Left lung (tissue), 10 donors: ENCODE data around the gene SRRM3. TPM values are rescaled to one million over a fixed set of nuclear protein-coding genes. Genes with fewer than 3 reads are reported as not detected.

ENCODE experiments used
- ATAC-seq: fragments of 200-7000 bp; cut with Tn5 transposase; one replicate; pipeline ENCODE4 v1.9.1; 2020; ENCODE audit warnings: moderate library complexity
- DNase-seq, 4 donors: peaks; one replicate each; pipeline ENCODE4 v3.0.0-alpha.2; 2013 to 2020
- H3K27ac ChIP-seq, 2 donors: fragments of 200-600 bp; sonication (generic) in 1 of 2; one replicate each; pipeline versions ENCODE4 v1.5.0 to v1.8.0; 2020 to 2021
- H3K27me3 ChIP-seq, 2 donors: fragments of 200-600 bp; sonication (generic) in 1 of 2; one replicate each; pipeline versions ENCODE4 v1.5.0 to v1.8.0; 2020 to 2021
- H3K36me3 ChIP-seq, 2 donors: fragments of 200-600 bp; sonication (generic) in 1 of 2; one replicate each; pipeline versions ENCODE4 v1.5.0 to v1.8.0; 2020 to 2021
- H3K4me1 ChIP-seq, 2 donors: fragments of 200-600 bp; one replicate each; pipeline ENCODE4 v1.8.0; 2021
- H3K4me3 ChIP-seq, 2 donors: fragments of 200-600 bp; sonication (generic) in 1 of 2; one replicate each; pipeline versions ENCODE4 v1.5.0 to v1.8.0; 2020 to 2021; ENCODE audit warnings: mild to moderate bottlenecking in 1 of 2
- H3K9me3 ChIP-seq, 2 donors: fragments of 200-600 bp; sonication (generic) in 1 of 2; one replicate each; pipeline versions ENCODE4 v1.5.0 to v1.8.0; 2020 to 2021
- intact Hi-C, 2 donors: fragments of 100-400 bp; cut with DNase I; formaldehyde crosslinking; loops; one replicate each; pipeline versions ENCODE4 v1.11.2 to v1.14.2; 2022
- polyA plus RNA-seq, 6 donors: library from polyadenylated mRNA; unstranded; fragments of 120-200 nt; gene quantifications; one replicate each; pipeline ENCODE4 v1.2.1, GENCODE V29; 2013; ENCODE audit not compliant: insufficient read length in 6 of 6
- total RNA-seq, 2 donors: library from RNA; stranded (reverse); fragmentation: NEBNext Ultra II Directional; extraction: Animal tissue kit (Norgen Biotek cat#: 25700); gene quantifications; one replicate each; pipeline ENCODE4 v1.2.1, GENCODE V29; 2021
- TF ChIP-seq, protein P1 (sequence below), 2 donors: fragments of 200-600 bp; sonication (generic) in 1 of 2; IDR thresholded peaks; one replicate each; pipeline versions ENCODE4 v1.5.0 to v1.8.0; 2021; ENCODE audit warnings: antibody characterized with exemption in 2 of 2
- donor health status: DM: no; HTN: yes; CAD: no.
- donor health status: DM: no; HTN: no; CAD: no.

SRRM3 gene
- total and polyA plus RNA-seq, 8 donors: 0.27 to 2.0 (median 0.67) TPM

DNA sequence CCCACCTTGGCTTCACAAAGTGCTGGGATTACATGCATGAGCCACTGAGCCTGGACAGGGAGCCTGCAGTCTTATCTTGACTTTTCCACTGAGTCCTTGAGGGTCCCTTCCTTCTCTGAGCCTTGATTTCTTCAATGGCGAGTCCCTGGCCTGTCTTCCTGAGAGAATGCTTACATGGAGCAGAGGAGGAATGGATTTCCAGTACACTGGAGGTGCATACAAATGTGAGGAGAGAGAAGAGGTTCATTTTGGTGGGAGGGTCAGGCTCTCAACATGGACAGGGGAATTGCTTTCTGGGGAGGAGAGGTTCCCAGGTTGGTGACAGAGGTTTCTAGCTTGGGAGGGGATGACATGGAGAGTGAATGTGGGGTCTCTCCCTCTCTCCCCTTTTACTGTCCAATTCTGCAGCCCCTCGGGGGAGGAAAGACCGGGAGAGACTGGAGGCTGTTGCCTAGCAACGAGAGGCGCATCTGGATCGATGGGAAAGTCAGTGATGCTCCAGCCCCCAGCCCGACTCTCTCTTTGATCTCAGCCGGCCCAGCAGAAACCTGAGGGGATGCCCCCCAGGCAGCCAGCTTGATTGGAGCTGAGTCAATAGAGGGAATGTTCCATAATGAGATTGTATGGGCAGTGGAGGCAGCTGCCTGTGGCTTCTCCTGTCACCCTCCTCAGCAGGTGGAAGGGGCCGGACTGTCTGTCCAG, 14.8 kb downstream of the SRRM3 start:
- intact Hi-C loops: no loop called here
- Histone ChIP-seq H3K27ac (no peak overlapping the region), H3K36me3 (no peaks in the 10 kb centered on the region), H3K4me1 (no peaks in the 10 kb centered on the region), H3K9me3 (no peaks in the 10 kb centered on the region), H3K27me3 (peaks cover 0 to 77% of the 10 kb centered on the region in 2 donors), H3K4me3 (no peak overlapping the region)
- TF ChIP-seq, protein P1, sequence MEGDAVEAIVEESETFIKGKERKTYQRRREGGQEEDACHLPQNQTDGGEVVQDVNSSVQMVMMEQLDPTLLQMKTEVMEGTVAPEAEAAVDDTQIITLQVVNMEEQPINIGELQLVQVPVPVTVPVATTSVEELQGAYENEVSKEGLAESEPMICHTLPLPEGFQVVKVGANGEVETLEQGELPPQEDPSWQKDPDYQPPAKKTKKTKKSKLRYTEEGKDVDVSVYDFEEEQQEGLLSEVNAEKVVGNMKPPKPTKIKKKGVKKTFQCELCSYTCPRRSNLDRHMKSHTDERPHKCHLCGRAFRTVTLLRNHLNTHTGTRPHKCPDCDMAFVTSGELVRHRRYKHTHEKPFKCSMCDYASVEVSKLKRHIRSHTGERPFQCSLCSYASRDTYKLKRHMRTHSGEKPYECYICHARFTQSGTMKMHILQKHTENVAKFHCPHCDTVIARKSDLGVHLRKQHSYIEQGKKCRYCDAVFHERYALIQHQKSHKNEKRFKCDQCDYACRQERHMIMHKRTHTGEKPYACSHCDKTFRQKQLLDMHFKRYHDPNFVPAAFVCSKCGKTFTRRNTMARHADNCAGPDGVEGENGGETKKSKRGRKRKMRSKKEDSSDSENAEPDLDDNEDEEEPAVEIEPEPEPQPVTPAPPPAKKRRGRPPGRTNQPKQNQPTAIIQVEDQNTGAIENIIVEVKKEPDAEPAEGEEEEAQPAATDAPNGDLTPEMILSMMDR (IDR thresholded peaks at IDR 0.05): no peak
- DNase-seq (no peak), ATAC-seq (no peak)

DNA sequence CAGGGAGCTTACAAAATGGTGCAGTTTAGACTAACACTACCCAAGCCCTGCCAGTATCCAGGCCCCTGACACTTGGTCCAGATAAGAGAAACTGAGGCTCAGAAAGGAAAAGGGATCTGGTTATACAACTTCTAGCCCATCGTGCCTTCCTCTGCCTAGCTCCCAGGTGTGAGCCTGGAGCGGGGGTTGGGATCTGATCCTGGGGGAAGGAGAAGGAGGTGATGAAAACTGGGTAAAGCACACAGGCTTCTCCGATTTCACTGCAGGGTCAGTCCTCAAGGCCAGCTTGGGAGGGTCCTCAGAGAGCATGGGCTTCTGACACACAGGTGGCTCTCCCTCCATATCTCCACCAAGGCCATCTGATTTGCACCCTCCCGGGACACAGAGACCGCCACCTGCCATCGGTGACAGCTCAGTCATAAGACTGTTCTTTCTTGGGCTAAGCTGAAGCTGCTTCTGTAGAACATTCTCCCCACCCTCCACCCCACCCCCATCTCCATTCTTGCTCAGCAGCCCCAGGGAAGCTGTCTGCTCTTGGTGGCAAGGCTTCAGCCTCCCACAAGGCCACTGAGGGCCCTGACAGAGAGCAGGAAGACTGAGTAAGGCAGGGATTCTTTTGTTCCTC, 16.4 kb downstream of the SRRM3 start:
- ATAC-seq: no peak
- H3K36me3 ChIP-seq: no peaks in the 10 kb centered on the region
- no peak for DNase-seq
- TF ChIP-seq, protein P1 (IDR thresholded peaks at IDR 0.05): no peak
- no peaks in the 10 kb centered on the region for H3K4me1 ChIP-seq
- H3K9me3 ChIP-seq: no peaks in the 10 kb centered on the region
- no peak overlapping the region for H3K4me3 ChIP-seq
- peaks cover 0 to 84% of the 10 kb centered on the region in 2 donors for H3K27me3 ChIP-seq
- intact Hi-C loops: no loop called here
- H3K27ac ChIP-seq: no peak overlapping the region

DNA sequence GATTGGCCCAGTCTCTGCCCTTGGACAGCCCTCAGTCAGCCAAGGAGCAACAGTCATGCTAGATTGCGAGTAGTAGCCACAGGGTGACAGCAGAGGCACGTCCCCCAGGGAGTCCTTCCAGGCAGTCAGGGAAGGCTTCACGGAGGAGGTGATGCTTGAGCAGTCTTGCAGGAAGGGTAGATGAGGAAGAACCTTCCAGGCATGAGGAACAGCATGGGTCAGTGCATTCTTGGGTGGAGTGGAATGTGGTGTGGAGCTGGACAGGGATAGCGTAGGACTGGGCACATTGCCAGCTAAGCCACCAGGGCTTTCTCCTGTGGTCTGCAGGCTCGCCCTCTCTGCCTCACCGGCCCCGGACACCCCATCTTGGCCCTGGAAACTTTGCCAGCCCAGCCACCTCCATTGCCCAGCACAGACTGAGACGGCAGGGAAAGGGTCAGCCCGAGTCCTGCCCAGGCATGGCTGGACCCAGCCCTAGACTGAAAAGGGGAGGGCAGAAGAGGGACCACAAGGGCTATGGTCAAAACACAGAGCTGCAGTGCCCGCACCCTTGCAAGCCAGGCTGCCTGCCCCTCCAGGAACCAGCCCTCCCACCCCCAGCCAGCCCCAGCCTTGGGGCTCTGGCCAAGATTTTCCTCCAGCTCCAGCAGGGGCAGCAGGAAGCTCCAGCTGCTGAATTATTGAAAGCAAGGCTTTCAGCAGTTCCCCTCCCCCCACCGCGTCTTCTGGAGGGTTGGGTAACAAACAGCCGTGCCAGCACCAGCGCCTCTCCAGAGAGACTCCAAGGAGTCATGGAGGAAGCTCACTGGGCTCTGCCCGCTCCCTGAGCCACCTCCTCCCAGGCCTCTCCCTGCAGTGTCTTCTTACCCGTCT, 18.7 kb downstream of the SRRM3 start:
- no peaks in the 10 kb centered on the region for H3K4me1 ChIP-seq
- H3K36me3 ChIP-seq: no peaks in the 10 kb centered on the region
- ATAC-seq (no peak), DNase-seq (peak in 1 of 4 donors; percentile 33)
- peaks cover 0 to 88% of the 10 kb centered on the region in 2 donors for H3K27me3 ChIP-seq
- TF ChIP-seq, protein P1 (IDR thresholded peaks at IDR 0.05): no peak
- intact Hi-C loops: no loop called here
- H3K27ac ChIP-seq: no peak overlapping the region
- H3K4me3 ChIP-seq: no peak overlapping the region
- no peaks in the 10 kb centered on the region for H3K9me3 ChIP-seq

DNA sequence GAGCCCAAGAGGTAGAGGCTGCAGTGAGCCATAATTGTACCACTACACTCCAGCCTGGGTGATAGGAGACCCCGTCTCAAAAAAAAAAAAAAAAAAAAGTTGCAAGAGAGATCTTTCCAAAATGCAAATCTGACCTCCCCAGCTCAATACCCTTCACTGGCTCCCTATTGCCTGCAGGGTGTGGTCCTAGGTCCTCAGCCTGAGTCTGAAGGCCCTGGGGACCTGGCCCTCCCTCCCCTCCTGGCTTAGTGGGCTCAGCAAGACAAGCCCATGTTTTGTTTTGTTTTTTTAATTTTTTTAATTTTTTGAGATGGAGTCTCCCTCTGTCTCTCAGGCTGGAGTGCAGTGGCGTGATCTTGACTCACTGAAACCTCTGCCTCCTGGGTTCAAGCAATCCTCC, 20.6 kb downstream of the SRRM3 start:
- no peak for ATAC-seq
- TF ChIP-seq, protein P1 (IDR thresholded peaks at IDR 0.05): no peak

DNA sequence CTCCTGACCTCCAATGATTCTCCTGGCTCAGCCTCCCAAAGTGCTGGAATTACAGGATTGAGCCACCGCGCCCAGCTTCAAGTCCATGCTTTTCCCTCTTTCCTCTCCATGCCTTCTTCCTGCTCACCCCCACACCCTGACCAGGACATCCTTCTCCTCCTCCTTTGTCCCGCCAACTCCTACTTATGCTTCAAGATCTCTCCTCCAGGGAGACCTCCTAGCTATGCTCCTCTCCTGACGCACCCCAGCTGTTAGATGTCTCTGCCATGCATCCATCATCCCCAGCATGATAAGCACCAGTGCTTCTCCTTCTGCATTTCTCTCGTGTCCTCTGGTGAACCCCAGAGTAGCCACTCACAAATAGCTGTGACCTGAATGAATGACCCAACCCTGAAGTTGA, 21.1 kb downstream of the SRRM3 start:
- H3K4me3 ChIP-seq: no peak overlapping the region
- H3K27ac ChIP-seq: no peak overlapping the region
- TF ChIP-seq, protein P1 (IDR thresholded peaks at IDR 0.05): no peak
- no peaks in the 10 kb centered on the region for H3K36me3 ChIP-seq
- no peak for DNase-seq
- intact Hi-C loops: no loop called here
- no peaks in the 10 kb centered on the region for H3K4me1 ChIP-seq
- H3K9me3 ChIP-seq: no peaks in the 10 kb centered on the region
- no peak for ATAC-seq
- H3K27me3 ChIP-seq: peaks cover 0 to 90% of the 10 kb centered on the region in 2 donors

More for the DNA sequence above, 20.6 kb downstream of the SRRM3 start:
- Histone ChIP-seq H3K9me3 (no peaks in the 10 kb centered on the region), H3K4me1 (no peaks in the 10 kb centered on the region), H3K27me3 (peaks cover 0 to 90% of the 10 kb centered on the region in 2 donors), H3K27ac (no peak overlapping the region), H3K36me3 (no peaks in the 10 kb centered on the region), H3K4me3 (no peak overlapping the region)
- DNase-seq: no peak
- intact Hi-C loops: no loop called here
